C4-2B (cell line): Measurements from ENCODE around the gene PIP5KL1.

ENCODE experiments used
- ZFX ChIP-seq: fragments of 450-650 bp; IDR thresholded peaks from 2 replicates; pipeline ENCODE4 v1.6.1; 2017
- TF ChIP-seq, protein P1 (sequence below): fragments of 450-650 bp; conservative IDR thresholded peaks from 2 replicates; pipeline ENCODE4 v1.5.1; 2017; ENCODE audit warnings: mild to moderate bottlenecking

DNA sequence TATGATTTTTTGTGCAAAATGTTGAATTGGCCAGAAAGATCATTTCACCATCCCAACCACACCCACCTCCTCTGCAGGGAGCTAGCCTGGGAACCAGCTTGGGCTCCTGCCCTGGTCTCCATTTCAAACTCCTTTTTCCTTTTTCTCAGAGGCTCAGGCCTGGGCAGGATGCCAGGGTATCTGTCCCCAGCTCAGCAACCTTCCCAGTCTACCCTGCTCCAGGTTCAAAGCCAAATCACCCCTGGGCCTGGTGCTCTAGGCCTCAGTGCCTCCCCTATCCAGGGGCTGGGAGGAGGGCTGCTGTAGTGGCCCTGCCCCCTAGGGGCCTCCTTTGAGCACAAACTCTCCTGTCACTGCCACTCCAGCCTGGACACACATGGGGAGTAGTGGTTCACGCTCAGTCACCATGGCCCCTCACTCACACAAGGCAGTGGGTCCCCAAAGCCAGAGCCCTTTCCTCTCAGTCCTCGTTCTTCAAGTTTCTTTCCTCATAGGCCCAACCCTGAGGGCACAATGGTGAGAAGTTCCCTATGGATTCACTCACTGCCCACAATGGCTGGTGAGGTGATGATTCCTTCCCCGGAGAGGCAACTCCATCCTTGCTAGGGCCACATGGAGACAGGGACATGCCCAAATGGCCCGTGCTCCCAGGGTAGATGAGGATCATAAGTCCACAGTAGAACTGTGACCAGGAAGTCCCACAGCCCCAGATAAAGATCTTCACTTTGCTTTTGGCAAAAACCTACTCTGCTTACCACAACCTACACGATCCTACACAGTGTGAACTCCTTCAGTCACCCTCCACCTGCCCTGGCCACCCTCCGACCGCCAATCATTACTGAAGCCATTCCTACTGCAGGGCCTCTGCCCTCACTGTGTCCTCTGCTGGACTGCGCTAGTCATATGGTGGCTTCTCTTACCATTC is 12.1 kb downstream of the PIP5KL1 start:
- TF ChIP-seq, protein P1, sequence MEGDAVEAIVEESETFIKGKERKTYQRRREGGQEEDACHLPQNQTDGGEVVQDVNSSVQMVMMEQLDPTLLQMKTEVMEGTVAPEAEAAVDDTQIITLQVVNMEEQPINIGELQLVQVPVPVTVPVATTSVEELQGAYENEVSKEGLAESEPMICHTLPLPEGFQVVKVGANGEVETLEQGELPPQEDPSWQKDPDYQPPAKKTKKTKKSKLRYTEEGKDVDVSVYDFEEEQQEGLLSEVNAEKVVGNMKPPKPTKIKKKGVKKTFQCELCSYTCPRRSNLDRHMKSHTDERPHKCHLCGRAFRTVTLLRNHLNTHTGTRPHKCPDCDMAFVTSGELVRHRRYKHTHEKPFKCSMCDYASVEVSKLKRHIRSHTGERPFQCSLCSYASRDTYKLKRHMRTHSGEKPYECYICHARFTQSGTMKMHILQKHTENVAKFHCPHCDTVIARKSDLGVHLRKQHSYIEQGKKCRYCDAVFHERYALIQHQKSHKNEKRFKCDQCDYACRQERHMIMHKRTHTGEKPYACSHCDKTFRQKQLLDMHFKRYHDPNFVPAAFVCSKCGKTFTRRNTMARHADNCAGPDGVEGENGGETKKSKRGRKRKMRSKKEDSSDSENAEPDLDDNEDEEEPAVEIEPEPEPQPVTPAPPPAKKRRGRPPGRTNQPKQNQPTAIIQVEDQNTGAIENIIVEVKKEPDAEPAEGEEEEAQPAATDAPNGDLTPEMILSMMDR = no peak; the same call in 1 of the 2 replicates
- peak; percentile 38; the same call in 1 of the 2 replicates for TF ChIP-seq ZFX
